K562 (cell line): ENCODE data around the gene ZNF778. TPM values are rescaled to one million over a fixed set of nuclear protein-coding genes. Genes with fewer than 3 reads are reported as not detected.

Experiments used
- AFF4 ChIP-seq: sonication (generic); formaldehyde crosslinking; IDR thresholded peaks from 2 replicates; pipeline ENCODE4 v1.8.0; 2023; ENCODE audit warnings: mild to moderate bottlenecking, missing genetic modification reagents
- ATF1 ChIP-seq, 2 experiments: fragments of 450-650 bp in 1 of 2; IDR thresholded peaks; 2 replicates each; pipeline ENCODE4 v1.6.1; 2016; ENCODE audit warnings: missing compliant biosample characterization in 1 of 2, missing genetic modification characterization in 1 of 2
- CREM ChIP-seq: IDR thresholded peaks from 2 replicates; pipeline ENCODE4 v1.6.1; 2014; ENCODE audit warnings: antibody characterized with exemption, low read depth
- ILK ChIP-seq: fragments of 450-650 bp; IDR thresholded peaks from 2 replicates; pipeline ENCODE4 v1.6.1; 2016; ENCODE audit warnings: missing genetic modification characterization, low read depth, mild to moderate bottlenecking, missing compliant biosample characterization, moderate library complexity, borderline replicate concordance
- KDM1A ChIP-seq, 2 experiments: fragments of 450-650 bp; IDR thresholded peaks; 2 replicates each; pipeline ENCODE4 v1.6.1; 2016; ENCODE audit warnings: mild to moderate bottlenecking in 2 of 2
- KLF1 ChIP-seq: fragments of 450-650 bp; IDR thresholded peaks from 2 replicates; pipeline ENCODE4 v1.6.1; 2016; ENCODE audit warnings: missing genetic modification characterization, missing compliant biosample characterization
- MEIS2 ChIP-seq: fragments of 450-650 bp; IDR thresholded peaks from 2 replicates; pipeline ENCODE4 v1.6.1; 2014; ENCODE audit warnings: mild to moderate bottlenecking; ENCODE audit not compliant: partially characterized antibody
- PCBP1 ChIP-seq: fragments of 200-400 bp; formaldehyde crosslinking; IDR thresholded peaks from 2 replicates; pipeline ENCODE4 v1.6.1; 2018; ENCODE audit warnings: mild to moderate bottlenecking, low read depth, low read length; ENCODE audit not compliant: poor library complexity, severe bottlenecking
- PHTF2 ChIP-seq: fragments of 250-450 bp; sonication (Bioruptor Pico); IDR thresholded peaks from 2 replicates; pipeline ENCODE4 v1.5.0; 2021; ENCODE audit warnings: mild to moderate bottlenecking
- RBM39 ChIP-seq: fragments of 200-400 bp; formaldehyde crosslinking; optimal IDR thresholded peaks from 2 replicates; pipeline ENCODE3; 2018; ENCODE audit warnings: low read depth, low read length
- RERE ChIP-seq: sonication (generic); formaldehyde crosslinking; IDR thresholded peaks from 2 replicates; pipeline ENCODE4 v1.8.0; 2023; ENCODE audit warnings: missing genetic modification reagents, mild to moderate bottlenecking, borderline replicate concordance
- SRF ChIP-seq, 2 experiments: fragments of 250-450, 450-650 bp in 1 of 2; sonication (Bioruptor Pico) in 1 of 2; sonication (generic) in 1 of 2; formaldehyde crosslinking; IDR thresholded peaks; 2 replicates each; pipeline versions ENCODE4 v1.5.0 to v1.5.1; 2020 to 2022; ENCODE audit warnings: mild to moderate bottlenecking in 1 of 2, missing genetic modification reagents in 1 of 2
- TARDBP ChIP-seq: fragments of 450-650 bp; IDR thresholded peaks from 2 replicates; pipeline ENCODE4 v1.6.1; 2016
- ZBTB8A ChIP-seq: fragments of 450-650 bp; IDR thresholded peaks from 2 replicates; pipeline ENCODE4 v1.6.1; 2018; ENCODE audit warnings: mild to moderate bottlenecking, moderate library complexity; ENCODE audit not compliant: partially characterized antibody
- ZNF184 ChIP-seq: sonication (generic); formaldehyde crosslinking; IDR thresholded peaks from 2 replicates; pipeline ENCODE4 v1.5.0; 2020; ENCODE audit warnings: missing genetic modification reagents
- polyA plus RNA-seq, 8 experiments: library from polyadenylated mRNA; depleted of rRNA in 4 of 8; stranded (reverse) in 5 of 8; unstranded in 3 of 8; fragments of >200 nt; fragmentation: Nextera tagmentation in 2 of 8; fragmentation: Illumina TruSeq in 1 of 8; extraction: Ambion mirVana in 2 of 8; extraction: Trizol in 1 of 8; gene quantifications; 2 replicates each; pipeline versions ENCODE4 v1.2.1 to v1.2.3, GENCODE V29; 2011 to 2014; ENCODE audit warnings: inconsistent platforms in 1 of 8, missing spikeins in 1 of 8
- total RNA-seq, 7 experiments: library from RNA; depleted of rRNA in 6 of 7; stranded (reverse); fragments of >200 nt in 6 of 7; fragmentation: Illumina TruSeq in 2 of 7; extraction: Trizol in 2 of 7; gene quantifications; 2 replicates each; pipeline versions ENCODE4 v1.2.1 to v1.2.3, GENCODE V29; 2011 to 2021; ENCODE audit warnings: low replicate concordance in 1 of 7
- TF ChIP-seq, protein P1 (sequence below): fragments of 250-450 bp; sonication (Bioruptor Pico); IDR thresholded peaks from 2 replicates; pipeline ENCODE4 v1.4.0; 2020; ENCODE audit warnings: borderline replicate concordance

The ZNF778 gene
- total and polyA plus RNA-seq, 9 of the 15 experiments (the other 6 are each of a cell fraction or from before 2014, with no cell fraction given): 0.70 to 60.6 (median 7.5) TPM

DNA sequence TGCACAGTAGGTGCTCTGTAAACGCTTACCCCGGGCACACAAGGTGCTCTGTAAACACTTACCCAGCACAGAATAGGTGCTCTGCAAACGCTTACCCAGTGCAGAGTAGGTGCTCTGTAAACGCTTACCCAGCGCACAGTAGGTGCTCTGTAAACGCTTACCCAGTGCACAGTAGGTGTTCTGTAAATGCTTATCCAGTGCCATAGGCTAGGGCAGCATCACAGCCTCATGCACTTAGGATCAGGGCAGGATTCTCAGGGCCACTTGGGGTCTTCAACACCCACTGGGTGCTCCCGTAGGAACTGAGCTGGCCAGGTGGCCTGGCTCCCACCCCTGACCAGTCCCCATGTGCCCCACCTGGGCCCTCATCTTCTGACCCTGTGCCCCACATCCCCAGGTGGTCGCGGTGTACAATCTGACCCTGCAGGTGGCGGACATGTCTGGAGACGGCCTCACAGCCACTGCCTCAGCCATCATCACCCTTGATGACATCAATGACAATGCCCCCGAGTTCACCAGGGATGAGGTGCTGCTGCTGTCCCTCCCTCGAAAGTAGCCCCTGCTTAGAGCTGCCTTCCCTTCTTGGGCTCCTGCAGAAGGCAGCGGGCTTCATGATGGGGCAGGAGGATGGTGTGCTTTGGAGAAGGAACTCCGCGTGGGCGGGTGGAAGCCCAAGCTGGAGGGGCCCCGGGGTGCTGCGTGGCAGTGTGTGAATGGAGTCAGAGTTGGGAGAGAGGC is 30.3 kb upstream of the ZNF778 start (continued):
- TF ChIP-seq RERE (CRISPR knock-in tag) (no peak), CREM (0 out of 2 replicates have a peak, but pooled peaks have one; percentile 6), ILK (no peak), RBM39 (no peak), ATF1 (CRISPR knock-in tag; IDR thresholded peaks at IDR 0.05) (no peak), ATF1 (tag; IDR thresholded peaks at IDR 0.05) (no peak), SRF (CRISPR knock-in tag; IDR thresholded peaks at IDR 0.05) (no peak), AFF4 (0 out of 2 replicates have a peak, but pooled peaks have one; percentile 3), PCBP1 (no peak), ZNF184 (CRISPR knock-in tag) (no peak), TARDBP (no peak), KDM1A (IDR thresholded peaks at IDR 0.05) (0 out of 4 replicates have a peak, but pooled peaks of 1 of the 2 experiments have one; percentile 45), PHTF2 (no peak), MEIS2 (peak; percentile 32), ZBTB8A (no peak), KLF1 (no peak)
- TF ChIP-seq, protein P1, sequence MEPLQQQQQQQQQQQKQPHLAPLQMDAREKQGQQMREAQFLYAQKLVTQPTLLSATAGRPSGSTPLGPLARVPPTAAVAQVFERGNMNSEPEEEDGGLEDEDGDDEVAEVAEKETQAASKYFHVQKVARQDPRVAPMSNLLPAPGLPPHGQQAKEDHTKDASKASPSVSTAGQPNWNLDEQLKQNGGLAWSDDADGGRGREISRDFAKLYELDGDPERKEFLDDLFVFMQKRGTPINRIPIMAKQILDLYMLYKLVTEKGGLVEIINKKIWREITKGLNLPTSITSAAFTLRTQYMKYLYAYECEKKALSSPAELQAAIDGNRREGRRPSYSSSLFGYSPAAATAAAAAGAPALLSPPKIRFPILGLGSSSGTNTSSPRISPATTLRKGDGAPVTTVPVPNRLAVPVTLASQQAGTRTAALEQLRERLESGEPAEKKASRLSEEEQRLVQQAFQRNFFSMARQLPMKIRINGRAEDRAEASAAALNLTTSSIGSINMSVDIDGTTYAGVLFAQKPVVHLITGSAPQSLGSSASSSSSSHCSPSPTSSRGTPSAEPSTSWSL (CRISPR knock-in tag): no peak
